Stimulated activated CD8-positive, alpha-beta memory T cell treated with anti-CD3 and anti-CD28 coated beads, Interleukin-7, amount 100 ng/mL, for 24 hours (primary cell): ENCODE measurements around the gene TANC1.

ENCODE experiments used
- DNase-seq: peaks from one replicate; pipeline ENCODE4 v3.0.0-alpha.2; 2020; ENCODE audit warnings: low read depth

Gene TANC1

GRCh38 chr2:159196393-159196925 lies 228.0 kb downstream of the TANC1 start:
- no peak for DNase-seq

- no peak for DNase-seq
Observed at GRCh38 chr2:159199236-159199635, 230.8 kb downstream of the TANC1 start.

- DNase-seq: no peak
Observed at GRCh38 chr2:159199761-159200465, 231.5 kb downstream of the TANC1 start.

- DNase-seq: no peak
Observed at GRCh38 chr2:159200498-159200897, 232.1 kb downstream of the TANC1 start.

DNA sequence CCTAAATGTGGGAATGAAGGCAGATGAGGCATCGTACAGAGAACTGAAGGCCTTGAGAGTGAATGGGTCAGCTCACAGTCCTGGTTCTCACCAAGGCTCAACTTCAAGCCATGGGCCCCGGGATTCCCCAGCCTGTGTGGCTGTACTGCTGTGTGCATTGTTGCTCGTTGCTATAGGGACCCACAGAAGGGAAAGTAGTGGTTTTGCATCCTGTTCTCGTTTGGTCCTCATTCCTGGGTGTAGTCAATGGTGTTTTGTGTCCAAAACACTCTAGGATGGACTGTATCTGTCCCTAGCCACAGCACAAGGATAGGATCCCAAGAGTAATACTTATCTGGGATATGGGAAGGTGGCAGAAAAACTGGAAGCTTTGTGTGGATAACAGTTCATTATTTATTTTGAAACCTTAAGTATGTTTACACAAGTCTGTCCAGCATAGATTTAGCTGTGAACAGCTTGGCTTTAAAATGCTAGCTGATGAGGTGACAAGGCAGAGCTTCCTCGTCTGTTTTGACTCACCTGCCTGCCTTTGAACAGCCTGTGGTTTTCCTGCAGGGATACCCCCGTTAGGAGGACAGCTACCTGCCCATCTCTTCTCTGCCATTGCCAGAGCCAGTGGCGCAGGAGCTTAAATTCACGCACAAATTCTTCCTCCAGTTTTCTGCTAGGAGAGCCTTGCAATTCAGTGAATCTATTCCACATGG lies 233.1 kb downstream of the TANC1 start:
- no peak for DNase-seq

- DNase-seq: no peak
Observed at GRCh38 chr2:159202568-159203071, 234.2 kb downstream of the TANC1 start.

DNA sequence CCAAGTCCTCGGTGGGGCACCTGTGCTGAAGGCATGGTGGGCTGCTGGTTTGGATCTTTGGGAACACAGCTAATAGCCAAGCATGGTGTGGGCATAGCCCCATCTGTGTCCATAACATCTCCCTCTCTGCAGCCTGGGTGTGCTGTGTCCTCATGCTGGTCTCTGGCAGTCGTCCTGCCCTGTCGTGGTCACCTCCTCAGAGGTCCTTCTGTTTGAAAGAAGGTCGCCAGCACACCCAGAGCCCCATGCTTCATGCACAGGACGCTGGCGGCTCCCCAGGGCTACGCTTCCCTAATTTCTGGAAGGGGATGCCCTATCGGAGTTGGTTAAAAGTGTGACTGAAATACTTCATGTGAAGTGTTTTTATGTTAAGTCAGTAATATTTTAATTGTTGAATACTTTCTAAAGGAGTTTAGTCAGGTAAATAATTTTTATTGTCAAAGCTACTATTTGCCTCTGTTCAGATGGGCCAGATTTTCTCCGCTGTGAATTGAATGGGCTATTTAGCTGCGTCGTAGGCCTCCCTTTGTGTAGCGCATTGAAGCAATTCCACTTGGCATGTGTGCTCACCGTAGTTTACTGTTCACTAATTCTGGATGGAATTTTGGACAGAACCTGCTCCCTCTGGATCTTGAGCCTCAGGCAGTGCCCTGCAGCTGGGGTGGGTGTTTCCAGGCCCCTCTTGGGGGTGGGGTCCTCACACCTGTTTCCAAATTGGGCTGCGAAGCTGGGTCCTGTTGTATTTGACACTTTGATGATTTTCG lies 236.1 kb downstream of the TANC1 start:
- DNase-seq: no peak

GRCh38 chr2:159206736-159207380 lies 238.4 kb downstream of the TANC1 start:
- DNase-seq: no peak

DNA sequence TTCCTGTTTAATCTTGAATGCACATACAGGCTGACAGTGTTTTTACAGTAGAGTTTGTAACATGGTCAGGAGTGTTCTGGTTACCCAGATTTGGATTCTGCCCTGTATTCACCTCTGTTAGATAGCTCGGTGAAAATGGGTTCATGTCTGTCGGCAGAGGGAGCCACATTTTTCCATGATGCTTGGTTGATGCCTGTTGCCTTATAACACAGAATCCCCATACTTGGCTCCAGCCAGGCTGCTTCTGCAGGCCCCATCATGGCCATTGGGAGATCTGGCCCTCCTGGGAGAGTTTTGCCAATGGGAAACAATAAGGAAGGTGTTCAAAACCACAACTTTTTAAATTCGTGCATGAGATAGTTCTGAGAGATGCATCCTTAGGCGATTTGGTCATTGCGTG lies 240.0 kb downstream of the TANC1 start:
- no peak for DNase-seq

DNA sequence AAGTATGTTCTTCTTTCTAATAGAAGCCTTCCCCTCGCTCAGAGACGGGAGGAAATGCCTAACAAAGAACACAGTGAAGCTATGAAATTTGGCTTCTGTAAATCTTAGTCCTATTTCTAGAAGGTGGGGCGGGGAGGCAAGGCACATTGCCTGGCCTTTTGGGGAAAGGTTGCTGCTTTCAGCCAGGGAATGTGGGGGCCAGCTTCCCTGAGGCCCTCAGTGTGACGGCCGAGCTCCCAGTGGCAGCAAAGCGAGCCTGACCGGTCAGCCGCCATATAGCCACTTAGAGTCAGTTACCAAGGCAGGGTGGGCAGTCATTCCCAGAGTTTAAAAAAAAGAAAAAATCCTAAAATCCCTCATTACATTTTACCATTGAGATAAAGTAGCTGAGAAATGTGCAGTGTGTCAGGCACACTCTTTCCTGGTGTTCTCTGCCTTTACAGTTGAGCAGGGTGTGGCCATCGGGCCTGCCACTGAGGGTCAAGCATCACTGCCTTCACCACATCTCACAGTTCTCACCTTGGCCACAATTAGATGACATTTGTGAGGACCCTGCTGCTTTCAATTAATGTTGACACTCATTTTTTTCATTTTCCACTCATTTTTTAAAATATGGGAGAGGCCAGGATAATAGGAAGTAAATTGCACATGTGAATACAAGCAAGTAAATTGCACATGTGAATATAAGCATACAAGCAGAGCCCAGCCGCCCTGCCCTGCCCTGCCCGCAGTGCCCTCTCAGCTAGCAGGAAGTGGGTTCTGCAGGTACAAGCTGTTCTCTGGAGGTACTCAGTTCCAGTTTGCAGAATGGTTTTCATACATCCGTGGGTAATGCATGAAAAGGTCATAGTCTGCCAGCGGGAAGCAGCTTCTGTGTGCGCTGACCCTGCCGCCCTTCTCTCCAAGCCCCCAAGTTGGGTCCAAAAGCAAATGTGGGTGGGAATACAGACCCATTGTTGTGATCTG lies 241.2 kb downstream of the TANC1 start:
- DNase-seq: no peak

GRCh38 chr2:159211447-159212396 lies 243.3 kb downstream of the TANC1 start:
- no peak for DNase-seq

DNA sequence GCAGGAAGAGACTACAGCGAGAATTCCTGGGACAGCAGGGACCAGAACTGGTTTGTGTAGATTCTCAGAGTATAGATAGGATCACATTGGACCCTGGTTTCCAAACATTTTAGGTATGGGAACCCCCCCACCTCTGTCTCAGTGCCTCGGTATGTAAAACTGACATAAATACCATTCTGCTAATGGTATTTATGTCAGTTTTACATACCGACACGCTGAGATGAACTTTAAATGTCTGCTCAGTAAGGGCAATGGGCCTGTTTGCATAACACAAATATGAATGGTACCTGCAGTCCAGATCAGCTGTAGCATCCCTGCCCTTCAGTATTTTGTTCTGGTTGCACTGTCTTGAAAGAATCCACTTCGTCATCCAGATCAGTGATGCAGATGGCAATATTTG lies 244.9 kb downstream of the TANC1 start:
- DNase-seq: no peak

DNA sequence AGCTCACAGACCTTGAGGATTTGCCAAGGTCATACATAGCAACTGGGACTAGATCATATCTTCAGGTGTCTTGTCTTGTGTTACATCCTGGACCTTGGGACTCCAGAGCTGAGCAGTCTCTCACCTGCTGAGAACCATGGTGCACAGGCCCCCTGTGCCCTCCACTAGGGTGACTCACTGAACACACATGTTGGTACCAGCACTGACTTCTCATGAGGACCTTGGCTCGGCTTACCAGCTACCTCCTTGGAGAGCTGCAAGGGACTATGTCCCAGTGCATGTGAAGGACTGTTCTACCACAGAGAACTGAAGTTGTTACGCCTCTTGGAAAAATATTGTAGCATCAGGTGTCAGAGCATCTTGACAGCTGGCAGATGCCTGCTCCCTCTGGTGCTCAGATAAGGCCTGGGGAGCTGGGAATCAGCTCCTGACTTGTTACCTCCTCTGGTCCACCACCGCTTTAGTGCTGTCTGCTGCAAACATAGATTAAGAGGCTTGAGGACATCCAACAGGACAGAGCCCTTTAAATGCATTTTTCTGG lies 246.0 kb downstream of the TANC1 start:
- DNase-seq: no peak

- DNase-seq: no peak
Observed at GRCh38 chr2:159215116-159215515, 246.7 kb downstream of the TANC1 start.

DNA sequence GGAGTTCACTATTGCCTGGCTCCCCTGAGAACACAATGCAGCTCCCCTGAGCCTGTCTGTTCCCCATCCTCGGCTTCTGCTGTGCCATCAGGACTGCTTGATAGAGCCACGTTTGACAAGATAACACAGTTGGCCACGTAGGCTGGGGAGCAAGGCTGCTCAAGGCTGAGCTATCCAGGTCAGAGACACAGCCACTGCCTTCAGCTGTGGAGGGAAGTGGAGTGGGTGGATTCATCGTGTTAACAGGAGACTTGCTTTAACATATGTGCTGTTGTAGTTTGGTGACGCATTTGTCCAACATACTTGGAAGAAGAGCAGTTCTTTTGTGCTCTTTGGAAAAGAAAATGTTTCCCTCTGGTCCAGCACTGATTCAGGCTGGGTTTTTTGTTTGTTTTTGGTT lies 249.2 kb downstream of the TANC1 start:
- no peak for DNase-seq

GRCh38 chr2:159218389-159218788 lies 249.9 kb downstream of the TANC1 start:
- no peak for DNase-seq

DNA sequence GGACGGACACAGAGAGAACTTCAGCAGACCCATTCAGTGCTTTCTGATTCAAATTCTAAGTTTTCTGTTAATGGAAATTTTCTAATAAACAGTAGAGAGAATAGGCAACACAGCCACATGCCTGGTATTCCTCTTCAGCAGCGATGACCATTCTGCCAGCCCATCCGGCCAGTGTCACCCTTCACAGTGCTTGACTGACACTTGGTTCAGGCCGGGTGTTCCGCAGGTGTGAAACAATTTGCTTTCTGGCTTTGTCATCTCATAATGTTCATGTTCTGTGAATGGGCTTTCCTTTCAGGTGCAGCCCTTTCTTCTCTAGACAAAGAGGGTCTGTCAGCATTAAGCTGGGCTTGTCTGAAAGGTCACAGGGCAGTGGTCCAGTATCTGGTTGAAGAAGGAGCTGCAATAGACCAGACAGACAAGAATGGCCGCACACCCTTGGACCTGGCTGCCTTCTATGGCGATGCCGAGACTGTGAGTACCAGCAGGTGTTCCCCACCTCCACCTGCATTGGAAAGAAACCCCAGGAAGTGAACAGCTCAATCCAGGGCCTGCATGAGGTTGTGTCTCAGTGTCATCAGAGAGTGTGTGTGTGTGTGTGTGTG lies 251.1 kb downstream of the TANC1 start:
- no peak for DNase-seq

DNA sequence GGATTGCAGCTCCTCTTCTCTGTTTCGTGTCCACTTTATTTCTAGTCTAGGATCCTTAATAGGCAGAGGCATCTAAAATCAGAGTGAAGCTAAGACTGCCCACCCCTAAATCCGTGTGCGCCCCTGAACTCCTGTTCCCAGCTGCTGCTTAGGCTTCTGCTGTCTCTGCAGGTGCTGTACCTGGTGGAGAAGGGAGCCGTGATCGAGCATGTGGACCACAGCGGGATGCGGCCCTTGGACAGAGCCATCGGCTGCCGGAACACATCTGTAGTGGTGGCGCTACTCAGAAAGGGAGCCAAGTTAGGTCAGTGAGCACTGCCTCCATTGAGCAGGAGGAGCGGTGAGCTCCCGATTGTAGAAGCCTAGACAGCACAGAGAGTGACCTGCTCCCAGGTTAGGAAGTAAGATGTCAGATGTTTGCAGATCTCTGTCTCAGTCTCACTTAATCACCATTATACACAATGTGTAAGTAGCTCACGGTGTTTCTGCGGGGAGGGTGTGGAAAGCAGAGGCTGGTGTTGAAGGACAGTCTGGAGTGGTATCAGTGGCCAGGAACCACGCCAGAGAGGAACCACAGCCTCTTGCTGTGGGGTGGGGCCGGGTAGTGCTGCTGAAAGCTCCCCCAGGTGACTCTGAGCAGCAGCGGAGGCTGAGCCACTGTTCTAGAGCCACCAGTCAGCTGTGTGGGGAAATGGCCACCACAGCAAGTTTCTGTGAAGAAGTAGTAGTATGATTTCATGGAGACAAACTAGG lies 255.8 kb downstream of the TANC1 start:
- no peak for DNase-seq
